Epithelial cell of prostate (primary cell): Measurements from ENCODE around the gene RAB31.
"Not testable (repeated sequence)": the region's sequence is repeated elsewhere in the genome, so short reads cannot be mapped to it uniquely, and the experiment has no call there.

Experiments
- DNase-seq: peaks from one replicate; pipeline ENCODE4 v3.0.0-alpha.2; 2011; ENCODE audit warnings: low read depth, low spot score
- H3K27ac ChIP-seq: fragments of 450-650 bp; 2 replicates; pipeline ENCODE4 v1.5.1; 2017; ENCODE audit warnings: mild to moderate bottlenecking

Gene RAB31

DNA sequence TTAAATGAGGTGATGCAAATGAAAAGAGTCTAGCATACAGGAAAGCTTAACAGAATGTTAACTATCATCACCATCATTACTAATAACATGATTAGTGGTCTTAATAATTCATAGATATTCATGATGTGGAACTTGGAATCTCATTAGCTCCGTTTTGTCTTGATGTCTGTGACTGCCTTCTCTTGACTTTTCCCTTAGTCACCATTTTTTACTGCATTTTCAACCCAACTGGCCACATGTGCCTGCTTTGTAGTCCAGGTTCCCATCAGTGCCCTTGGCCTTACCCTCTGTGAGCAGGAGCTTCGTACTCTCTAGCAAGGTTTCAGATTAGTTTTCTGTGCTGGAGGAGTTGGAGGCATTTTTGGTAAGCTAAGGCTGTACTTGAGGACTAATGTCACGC, 47.0 kb downstream of the RAB31 start:
- no peak overlapping the region for H3K27ac ChIP-seq
- no peak for DNase-seq

DNA sequence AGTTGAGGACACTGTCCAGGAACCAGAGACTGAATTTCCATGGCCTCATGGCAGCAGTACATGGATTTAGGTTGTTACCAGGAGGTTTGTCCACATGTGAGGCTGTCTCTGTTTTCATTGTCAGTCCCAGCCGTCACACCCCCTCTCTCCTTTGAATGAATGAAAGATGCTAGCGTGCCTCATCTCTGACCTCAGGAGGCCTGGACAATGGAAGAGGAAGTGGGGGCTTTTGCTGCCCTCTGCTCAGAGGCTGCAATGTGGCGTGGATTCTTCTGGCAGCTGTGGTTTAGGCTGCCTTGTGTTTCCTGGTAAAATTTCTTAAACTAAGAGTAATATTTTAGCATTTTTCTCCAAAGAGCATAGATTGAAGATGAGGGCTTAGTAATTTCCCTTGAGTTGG, 47.5 kb downstream of the RAB31 start:
- no peak overlapping the region for H3K27ac ChIP-seq
- DNase-seq: no peak

DNA sequence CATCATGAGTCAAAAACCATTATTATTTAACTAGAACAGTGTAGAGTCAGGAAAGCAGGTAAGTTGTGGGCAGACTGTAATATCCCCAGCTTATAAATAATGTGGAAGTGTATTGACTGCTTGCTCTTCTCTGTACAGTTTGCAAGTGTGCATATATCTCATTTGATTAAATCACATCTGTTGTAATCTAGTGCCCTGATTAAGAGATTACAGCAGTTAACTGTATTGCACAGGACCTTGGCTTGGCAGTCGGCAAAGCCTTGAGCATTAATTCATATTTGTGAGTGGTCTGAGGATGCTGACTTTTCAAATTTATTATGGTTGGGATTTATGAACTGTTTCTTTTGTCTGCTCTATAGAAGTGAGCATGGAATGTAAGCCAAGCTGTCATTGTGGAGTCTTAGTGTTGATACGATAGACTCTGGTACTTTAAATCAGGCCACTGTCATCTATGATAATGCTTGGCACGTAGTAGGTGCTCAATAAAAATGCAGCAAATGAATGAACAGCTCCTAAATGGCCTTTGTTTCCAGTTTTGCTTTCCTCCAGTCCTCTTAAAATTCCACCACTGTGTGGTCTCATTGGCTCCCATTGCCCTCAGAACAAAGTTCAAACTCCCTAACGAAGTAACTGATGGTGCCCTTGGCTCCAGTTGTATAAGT, 48.3 kb downstream of the RAB31 start:
- no peak for DNase-seq
- no peak overlapping the region for H3K27ac ChIP-seq

DNA sequence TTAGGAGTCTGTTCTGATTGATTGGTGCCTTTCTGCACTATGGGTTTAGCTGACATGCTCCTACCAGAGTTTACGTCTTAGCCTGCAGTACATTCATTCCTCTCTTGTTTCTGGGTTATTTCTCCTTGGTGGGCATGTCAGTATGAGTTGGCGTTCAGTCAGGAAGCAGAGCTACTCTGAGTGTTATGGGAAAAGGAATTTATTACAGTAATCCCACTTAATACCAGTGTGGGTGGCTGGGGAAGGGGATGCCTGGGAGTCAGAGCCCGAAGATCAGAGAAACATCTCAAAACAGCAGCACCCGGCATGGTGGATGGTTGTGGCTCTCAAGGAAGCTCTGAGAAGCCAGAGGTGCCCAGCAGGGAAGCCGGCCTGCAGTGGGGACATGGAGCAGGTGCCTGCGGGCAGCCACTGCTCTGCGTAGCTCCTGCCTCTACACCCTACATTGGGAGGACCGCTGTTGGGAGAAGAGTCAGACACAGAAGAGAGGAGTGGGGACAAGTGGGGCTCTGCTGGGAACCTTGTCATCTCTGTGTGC, 48.9 kb downstream of the RAB31 start:
- no peak for DNase-seq
- no peak overlapping the region for H3K27ac ChIP-seq

DNA sequence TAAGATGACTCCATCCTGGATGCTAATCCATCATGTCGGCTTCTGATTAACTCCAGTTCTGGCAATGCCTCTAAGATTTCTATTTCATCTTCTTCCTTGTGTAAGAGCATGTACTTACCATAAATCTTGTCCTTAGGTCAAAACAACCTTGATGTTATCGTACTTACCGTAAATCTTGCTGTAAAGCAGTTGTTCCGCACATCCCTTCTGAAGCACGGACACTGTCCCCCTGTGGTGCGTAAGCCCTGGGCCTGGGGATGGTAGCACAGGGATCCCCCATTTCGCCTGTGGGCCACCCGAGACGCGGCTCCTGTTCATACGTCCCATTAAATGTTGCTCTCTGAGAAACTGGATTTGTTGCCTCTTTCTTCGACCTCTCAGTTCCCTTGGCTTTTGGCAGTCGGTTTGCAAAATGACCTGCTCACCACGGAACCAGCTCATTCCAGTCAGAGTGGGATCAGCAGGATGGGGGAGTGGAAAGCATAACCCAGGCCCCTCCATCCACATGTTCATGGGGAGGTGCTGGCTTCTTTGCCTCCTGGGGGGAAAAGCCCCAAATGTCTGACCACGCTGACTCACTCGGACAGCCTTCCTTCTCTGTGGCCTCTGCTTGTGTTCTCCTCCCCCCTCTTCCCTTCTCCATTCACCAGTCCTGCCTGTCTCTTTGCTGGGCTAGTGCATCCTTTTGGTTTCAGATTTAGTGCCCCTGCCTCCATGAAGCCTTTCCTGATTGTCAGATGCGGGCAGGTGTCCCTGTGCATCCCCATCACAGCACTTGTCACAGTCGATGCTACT, 49.9 kb downstream of the RAB31 start:
- DNase-seq: no peak
- H3K27ac ChIP-seq: no peak overlapping the region

DNA sequence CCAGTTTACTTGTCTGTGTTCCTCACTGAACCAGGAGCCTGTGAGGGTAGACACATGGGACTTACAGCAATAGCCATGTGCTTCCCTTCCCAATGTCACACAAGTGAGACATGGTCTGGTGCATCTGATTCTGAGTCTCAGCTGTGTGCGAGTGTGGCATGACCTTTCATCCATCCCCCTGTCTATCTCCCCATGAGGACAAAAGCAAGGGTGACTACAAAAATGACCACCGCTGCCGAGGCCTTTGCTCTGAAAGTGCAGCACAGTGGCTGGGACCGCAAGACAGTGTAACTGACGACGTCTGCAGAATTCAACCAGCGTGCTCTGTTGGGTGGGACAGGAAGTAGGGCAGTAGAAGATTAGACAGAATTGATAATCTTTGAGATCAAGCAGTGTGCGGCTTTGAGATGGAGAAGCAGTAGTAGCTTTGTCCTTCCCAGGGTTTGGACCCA, 50.5 kb downstream of the RAB31 start:
- DNase-seq: no peak
- H3K27ac ChIP-seq: no peak overlapping the region

DNA sequence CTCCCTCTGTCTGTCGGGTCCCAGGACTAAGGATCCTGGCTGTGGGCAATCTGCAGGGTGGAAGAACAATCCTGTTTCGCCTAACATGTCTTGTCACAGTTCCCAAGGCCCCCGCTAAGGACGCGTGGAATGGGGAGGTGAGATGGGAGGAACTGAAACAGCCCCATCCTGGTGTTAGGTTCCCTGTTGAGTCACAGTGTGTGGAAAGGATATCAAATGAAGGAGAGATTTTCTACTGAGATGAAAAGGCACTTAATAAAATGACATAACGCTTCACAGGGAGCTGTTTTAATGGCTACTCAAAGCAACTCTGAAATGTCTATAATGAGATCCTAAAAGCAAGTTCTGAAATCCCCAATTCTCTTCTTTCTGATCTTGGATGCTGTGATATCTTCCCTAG, 52.5 kb downstream of the RAB31 start:
- no peak overlapping the region for H3K27ac ChIP-seq
- DNase-seq: no peak

DNA sequence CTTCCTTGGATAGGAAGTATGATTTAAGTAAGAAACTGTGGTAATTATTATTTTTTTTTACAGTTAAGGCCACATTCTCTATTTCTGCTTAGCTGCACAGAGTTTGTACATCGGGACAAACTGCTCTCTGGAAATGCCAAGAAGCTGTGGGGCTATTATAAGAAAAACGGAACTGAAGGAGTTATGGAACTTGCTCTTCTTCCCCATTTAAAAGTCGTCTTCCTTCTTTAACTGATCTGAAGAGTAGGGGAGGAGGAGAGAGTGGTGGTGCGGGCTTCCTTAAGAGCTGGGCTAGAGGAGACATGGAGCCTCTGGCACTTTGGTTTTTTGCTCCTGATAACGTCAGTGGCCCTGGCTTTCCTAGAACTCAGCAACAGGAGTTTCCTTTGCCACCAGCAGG, 54.4 kb downstream of the RAB31 start:
- DNase-seq: no peak
- H3K27ac ChIP-seq: no peak overlapping the region

DNA sequence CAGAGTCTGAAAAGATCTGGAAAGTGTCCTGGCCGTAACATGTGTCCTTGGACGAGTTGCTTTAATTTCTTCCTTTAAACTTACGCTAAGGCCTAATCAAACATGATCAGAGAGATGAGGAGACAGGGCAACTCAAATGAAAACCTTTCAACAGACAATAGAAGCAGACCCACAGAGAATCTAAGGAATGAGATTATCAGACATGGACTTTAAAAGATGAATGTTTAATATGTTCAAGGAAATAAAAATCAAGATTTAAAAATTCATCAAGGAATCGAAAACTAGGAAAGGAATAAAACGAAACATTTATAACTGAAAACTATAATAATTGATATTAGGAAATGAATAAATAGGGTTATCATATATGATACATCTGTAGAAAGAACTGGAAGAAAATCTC, 55.1 kb downstream of the RAB31 start:
- DNase-seq: no peak
- no peak overlapping the region for H3K27ac ChIP-seq

DNA sequence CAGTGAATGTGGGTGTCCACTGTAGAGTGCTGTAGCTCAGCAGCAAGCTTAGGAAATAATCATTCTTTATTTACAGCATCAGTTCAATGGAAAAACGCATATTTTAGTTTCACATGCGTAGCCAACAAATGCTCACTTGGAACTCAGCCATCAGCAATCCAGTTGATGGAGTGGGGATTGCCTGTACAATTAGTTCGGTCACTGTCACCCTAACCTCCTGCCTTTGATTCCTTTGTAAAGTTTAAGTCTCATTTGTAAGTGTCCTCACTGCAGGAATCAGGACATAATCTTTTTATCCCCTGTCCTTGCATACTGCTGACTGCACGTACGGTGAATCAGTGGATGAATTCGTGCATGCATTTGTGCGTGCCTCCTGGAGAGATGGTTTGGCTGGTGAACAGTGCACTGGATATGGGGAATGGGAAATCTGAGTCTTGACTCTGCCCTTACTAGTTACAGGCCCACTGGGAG, 55.9 kb downstream of the RAB31 start:
- no peak for DNase-seq
- H3K27ac ChIP-seq: no peak overlapping the region

DNA sequence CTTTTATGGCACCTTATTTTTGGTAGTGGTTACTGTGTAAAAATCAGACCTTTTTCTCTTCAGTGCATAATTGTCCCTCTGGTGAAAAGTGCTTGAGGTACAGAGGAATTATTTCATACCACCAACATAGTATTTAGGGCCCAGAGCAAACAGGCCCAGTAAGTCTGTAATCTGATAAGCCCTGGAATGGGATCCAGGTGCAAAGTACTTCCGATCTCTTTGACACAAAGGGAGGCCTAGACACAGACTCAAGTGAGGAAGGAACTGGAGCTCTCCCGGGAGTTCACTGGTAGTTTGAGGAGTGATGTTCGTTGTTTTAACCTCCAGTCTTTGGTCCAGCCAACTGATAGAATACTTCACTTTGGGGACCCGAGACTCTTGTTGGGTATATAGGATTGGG, 57.4 kb downstream of the RAB31 start:
- DNase-seq: no peak
- no peak overlapping the region for H3K27ac ChIP-seq

DNA sequence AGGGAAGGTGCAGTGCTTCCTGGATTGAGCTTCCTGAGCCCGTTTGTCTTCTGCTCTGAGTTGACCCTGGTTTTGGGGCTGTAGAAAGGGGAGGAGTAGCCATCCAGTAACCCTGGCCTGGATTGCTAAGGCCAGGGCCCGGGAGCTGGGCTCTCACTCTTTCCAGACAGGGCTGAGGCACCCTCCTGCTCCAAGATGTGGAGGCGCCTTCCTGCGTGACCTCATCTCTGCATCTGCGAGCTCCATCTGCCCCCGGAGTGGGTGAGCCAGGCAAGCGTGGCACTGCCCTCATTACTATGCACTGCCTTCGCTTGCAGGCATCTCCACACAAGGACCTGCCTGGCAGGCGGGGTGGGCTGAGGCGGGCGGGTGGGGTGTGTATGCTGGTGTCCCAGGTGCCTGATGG, 58.0 kb downstream of the RAB31 start:
- H3K27ac ChIP-seq: no peak overlapping the region
- DNase-seq: no peak

DNA sequence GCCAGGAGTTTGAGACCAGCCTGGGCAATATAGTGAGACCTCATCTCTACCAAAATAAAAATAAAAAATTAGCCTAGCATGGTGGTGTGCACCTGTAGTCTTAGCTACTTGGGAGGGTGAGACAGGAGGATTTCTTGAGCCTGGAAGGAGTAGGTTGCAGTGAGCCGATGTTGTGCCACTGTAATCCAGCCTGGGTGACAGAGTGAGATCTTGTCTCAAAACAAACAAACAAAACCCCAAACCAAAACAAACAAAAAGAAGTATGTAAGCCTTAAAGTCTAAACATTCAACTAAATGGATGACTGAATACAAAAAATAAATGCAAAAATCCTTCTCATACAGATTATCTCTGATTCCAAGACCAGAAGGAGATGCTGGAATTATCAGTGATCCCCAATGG, 58.6 kb downstream of the RAB31 start:
- H3K27ac ChIP-seq: no peak overlapping the region
- no peak for DNase-seq

DNA sequence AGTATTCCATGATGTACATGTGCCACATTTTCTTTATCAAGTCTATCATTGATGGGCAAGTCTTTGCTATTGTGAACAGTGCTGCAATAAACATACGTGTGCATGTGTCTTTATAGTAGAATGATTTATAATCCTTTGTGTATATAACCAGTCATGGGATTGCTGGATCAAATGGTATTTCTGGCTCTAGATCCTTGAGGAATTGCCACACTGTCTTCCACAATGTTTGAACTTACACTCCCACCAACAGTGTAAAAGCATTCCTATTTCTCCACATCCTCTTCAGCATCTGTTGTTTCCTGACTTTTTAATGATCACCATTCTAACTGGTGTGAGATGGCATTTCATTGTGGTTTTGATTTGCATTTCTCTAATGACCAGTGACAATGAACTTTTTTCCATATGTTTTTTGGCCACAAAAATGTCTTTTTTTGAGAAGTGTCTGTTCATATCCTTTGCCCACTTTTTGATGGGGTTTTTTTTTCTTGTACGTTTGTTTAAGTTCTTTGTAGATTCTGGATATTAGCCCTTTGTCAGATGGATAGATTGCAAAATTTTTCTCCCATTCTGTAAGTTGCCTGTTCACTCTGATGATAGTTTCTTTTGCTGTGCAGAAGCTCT, 60.1 kb downstream of the RAB31 start:
- DNase-seq, H3K27ac ChIP-seq: not testable (repeated sequence)

DNA sequence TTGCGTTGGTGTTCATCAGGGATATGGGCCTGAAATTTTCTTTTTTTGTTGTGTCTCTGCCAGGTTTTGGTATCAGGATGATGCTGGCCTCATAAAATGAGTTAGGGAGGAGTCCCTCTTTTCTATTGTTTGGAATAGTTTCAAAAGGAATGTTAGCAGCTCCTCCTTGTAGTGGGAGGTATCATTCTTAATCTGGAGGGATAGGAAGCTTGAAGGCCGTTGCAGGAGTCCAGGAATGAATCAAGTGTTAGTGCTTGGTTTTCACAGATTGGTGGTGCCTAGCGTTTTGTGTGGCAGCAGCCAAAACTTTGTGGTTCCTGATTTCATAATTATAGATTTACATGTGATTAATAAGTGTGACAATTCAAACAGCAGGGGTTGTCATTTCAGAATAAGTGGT, 62.0 kb downstream of the RAB31 start:
- DNase-seq, H3K27ac ChIP-seq: not testable (repeated sequence)

DNA sequence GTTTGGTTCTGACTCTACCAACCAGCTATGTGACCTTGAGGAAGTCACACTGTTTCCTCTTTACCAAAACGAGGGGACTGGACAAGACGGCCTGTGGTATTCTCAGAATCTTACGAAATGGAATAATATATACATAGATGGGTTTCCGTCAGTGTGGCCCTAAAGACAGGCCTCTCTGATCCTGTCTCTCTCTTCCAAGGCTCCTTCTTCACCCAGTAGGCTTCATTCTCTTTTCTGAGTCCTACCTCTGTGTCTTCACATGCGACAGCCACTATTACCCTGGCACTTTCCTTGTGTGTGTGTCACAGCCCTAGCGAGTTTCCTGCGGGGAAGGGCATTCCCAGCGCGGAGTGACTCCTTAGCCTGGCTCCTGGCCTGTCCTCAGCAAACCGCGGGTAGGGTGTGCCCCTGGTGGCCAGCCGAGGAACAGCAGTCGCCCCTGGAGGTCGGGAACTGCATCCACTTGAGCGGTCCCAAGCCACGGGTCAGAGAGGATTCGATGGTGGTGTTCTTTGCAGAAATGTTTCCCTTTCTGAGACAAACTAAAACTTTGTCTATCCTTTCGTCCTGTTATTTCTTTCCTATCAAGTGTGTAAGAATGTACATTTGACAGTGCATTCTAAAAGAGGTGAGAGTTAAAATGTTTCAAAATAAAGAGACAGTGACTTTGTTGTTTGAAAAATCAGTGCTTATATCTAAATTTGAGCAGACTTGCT, 63.3 kb downstream of the RAB31 start:
- DNase-seq: no peak

DNA sequence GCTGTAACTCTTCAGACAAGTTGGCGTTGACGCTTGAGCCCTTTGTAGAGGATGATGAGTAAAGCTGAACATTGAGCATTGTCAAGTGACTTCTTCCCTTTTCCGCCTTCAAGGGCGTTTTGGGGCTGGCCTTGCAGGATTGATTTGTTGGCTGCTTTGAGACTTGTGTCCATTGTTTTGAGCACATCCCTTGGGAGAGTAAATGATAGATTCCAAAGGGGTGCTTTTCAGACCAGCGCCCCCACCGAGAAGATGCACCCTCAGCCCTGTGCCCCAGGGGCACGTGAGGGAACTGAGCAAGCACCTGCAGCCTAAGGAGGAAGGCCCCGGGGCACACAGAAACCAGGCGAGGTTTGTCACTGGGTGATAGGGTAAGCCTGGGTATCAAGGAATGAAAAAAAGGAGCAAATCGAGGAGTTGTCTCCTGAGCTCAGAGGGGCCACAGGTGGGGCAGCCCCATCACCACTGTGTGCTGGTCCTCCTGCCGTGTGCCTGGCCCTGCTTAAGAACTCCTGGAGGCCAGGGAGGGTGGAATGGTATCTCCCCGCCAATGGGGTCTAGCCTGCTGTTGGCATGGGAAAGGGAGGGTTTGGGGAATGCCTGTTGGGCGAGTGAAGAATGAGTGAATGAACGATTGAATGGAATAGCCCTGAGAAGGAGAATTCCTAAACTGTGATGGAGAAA, 64.0 kb downstream of the RAB31 start:
- DNase-seq: no peak
- H3K27ac ChIP-seq: no peak overlapping the region

More for the DNA sequence above, 63.3 kb downstream of the RAB31 start:
- no peak overlapping the region for H3K27ac ChIP-seq

DNA sequence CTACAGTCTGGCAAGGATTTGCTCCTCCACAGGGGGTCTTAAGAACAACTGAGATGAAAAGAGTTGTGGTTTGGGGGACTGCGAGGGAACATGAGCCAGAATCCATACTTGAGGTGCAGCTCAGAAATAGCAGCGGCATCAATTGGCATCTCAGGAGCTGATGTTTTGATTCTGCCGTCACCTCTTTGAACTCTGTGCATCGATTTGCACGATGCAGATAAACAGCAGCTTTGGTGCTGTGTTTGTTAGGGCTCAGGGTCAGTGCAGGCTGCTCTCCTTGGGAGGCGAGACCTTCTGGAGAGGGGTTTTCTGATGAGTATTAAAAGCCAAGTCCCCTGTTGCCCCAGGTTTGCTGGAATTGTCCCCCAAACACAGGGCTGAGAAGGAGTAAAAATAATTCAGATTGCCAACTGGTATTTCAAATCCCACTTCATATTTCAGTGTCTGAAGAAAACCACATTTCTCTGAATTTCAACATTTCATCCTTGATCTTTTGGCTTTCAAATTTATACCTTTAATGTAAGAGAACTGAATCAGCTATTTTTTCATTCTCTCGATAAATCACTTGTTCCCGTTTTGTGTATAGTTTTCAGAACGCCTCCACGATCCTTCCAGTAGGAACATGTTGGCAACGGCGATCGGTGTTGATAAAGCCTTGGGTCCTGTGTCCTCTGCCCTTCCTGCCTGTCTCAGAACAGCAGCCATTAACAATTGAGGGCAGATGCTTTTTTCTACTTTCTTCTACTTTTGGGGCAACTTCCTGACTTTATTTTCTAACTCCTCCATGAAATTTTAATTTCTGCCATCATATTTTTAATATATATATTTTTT, 65.0 kb downstream of the RAB31 start:
- DNase-seq: no peak
- no peak overlapping the region for H3K27ac ChIP-seq

DNA sequence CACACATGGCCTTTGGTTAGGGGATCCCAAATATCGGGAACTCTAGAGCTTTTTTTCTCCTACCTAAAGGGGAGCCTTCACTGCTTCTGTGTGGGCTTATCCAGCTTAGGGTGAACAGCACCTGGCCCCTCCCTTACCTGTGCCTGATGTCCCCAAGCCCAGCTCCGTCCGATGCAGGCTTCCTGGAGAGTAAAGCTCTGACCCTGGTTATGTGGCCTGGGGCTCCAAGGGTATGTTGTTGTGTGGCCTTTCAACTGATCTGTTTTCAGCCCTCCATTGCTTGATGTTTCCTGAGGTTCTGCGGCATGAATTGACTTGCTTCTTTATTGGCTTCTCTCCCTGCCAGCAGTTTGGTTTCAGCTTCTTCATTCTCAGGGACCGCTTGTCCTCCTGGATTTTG, 66.0 kb downstream of the RAB31 start:
- no peak for DNase-seq
- H3K27ac ChIP-seq: no peak overlapping the region
